BLaER1 treated with 17β-estradiol and CSF1 and Interleukin-3, amounts not matched to agents 10 nM and 100 nM (cell line): ENCODE measurements around the gene SYF2.

ENCODE experiments used
- H3K27ac ChIP-seq, 11 experiments: shearing (Covaris generic); formaldehyde crosslinking; 2 replicates each; pipeline ENCODE4 v1.8.1; 2022
- H3K27me3 ChIP-seq, 11 experiments: shearing (Covaris generic); formaldehyde crosslinking; 2 replicates each; pipeline ENCODE4 v1.8.1; 2022
- H3K36me3 ChIP-seq, 11 experiments: shearing (Covaris generic); formaldehyde crosslinking; 2 replicates each; pipeline ENCODE4 v1.8.1; 2022
- H3K4me1 ChIP-seq, 10 experiments: shearing (Covaris generic); formaldehyde crosslinking; 2 replicates each; pipeline ENCODE4 v1.8.1; 2022
- H3K4me2 ChIP-seq, 11 experiments: shearing (Covaris generic); formaldehyde crosslinking; 2 replicates each; pipeline ENCODE4 v1.8.1; 2022
- H3K4me3 ChIP-seq, 10 experiments: shearing (Covaris generic); formaldehyde crosslinking; 2 replicates each; pipeline ENCODE4 v1.8.1; 2022
- H3K9ac ChIP-seq, 11 experiments: shearing (Covaris generic); formaldehyde crosslinking; 2 replicates each; pipeline ENCODE4 v1.8.1; 2022
- H3K9me3 ChIP-seq, 11 experiments: shearing (Covaris generic); formaldehyde crosslinking; replicated peaks in 1 of 11; 2 replicates each; pipeline ENCODE4 v1.8.1; 2022
- H4K20me1 ChIP-seq, 11 experiments: shearing (Covaris generic); formaldehyde crosslinking; 2 replicates each; pipeline ENCODE4 v1.8.1; 2022
- Cebpa-rat ChIP-seq, 11 experiments: shearing (Covaris generic); IDR thresholded peaks; 2 replicates each; pipeline ENCODE4 v1.8.1; 2022

Gene SYF2

DNA sequence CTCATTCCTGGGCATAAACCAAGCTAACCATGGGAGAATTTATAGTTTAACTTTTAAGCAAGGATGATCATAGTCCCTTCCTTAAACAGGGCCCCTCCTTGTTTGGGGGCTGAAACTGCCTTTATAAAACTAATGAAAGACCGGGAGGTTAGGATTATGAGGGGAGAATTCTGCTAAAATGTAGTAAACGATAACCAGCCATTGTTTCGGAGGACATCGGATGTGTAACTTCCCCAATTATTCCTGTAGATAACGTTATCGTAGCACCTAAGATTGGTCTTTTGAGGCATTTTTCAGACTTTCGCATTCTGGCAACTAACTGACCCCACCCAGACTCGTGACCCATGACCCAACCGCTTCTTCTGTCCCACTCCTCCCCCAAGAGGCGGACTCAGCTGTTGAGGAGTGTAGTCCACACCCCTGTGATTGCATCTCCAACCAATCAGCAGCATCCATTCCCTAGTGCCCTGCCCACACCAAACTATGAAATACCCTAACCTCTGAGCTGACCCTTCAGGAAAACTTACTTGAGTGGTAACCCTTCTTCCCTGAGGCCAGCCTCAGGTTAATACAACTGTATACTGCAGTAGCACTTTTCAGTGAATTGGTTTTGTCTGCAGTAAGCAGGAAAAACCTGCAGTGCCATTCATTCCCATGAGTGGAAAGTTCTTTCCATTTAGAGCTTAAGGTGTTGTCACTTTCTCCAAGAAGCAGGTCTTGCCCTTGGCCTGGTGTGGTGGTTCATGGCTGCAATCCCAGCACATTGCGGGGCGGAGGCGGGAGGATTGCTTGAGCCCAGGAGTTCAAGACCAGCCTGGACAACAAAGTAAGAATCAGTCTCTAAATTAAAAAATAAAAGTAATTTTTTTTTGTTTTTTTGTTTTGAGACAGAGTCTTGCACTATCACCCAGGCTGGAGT is 823 bp upstream of the SYF2 start:
- Histone ChIP-seq H3K4me2 (peak overlapping the region; percentile 82 to 97 (median 88)), H3K27ac (peak overlapping the region; percentile 88 to 98 (median 95)), H3K4me1 (peaks cover 55 to 72% (median 64%) of the 10 kb centered on the region in 10 experiments), H3K4me3 (peak overlapping the region; percentile 80 to 99 (median 88)), H3K27me3 (no peaks in the 10 kb centered on the region), H4K20me1 (peaks cover 0 to 21% (median 0%) of the 10 kb centered on the region in 11 experiments; a peak in 6 of 22 replicates), H3K9me3 (no peaks in the 10 kb centered on the region), H3K36me3 (peaks cover 29 to 38% (median 33%) of the 10 kb centered on the region in 11 experiments), H3K9ac (peak overlapping the region; percentile 83 to 95 (median 90))
- no peak for TF ChIP-seq Cebpa-rat (IDR thresholded peaks at IDR 0.05)

GRCh38 chr1:25223471-25223870 is 8.8 kb downstream of the SYF2 start:
- peaks cover 86 to 97% (median 94%) of the 10 kb centered on the region in 11 experiments for H3K36me3 ChIP-seq
- no peak for TF ChIP-seq Cebpa-rat (IDR thresholded peaks at IDR 0.05)
- peaks cover 0 to 9% (median 6%) of the 10 kb centered on the region in 10 experiments; a peak in 6 of 20 replicates for H3K4me1 ChIP-seq
- H3K4me3 ChIP-seq = no peak overlapping the region
- H3K9ac ChIP-seq = no peak overlapping the region
- H4K20me1 ChIP-seq = peaks cover 0 to 43% (median 4%) of the 10 kb centered on the region in 11 experiments; a peak in 7 of 22 replicates
- no peak overlapping the region for H3K4me2 ChIP-seq
- H3K9me3 ChIP-seq = no peaks in the 10 kb centered on the region
- H3K27me3 ChIP-seq = no peaks in the 10 kb centered on the region
- H3K27ac ChIP-seq = no peak overlapping the region

DNA sequence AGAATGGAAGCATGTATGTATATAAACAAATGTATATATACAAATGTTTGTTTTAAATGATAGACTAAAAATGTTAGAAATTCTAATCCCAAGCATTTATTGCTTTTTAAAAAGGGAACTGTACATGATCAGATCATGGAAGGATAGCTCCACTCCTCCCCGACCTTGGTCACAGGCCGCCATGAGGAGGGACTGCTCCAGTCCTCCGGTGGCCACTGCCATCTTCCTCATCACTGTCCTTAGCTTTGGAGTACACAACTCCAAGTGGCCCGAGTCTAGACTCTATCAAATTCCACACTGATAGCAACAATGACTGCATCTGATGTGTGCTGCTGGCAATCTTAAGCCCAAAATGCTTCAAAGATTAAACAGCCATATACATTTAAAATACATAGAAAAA is 9.7 kb downstream of the SYF2 start:
- H3K36me3 ChIP-seq = peaks cover 78 to 90% (median 85%) of the 10 kb centered on the region in 11 experiments
- H3K4me3 ChIP-seq = no peak overlapping the region
- no peaks in the 10 kb centered on the region for H3K9me3 ChIP-seq
- no peak overlapping the region for H3K9ac ChIP-seq
- H4K20me1 ChIP-seq = peaks cover 0 to 34% (median 3%) of the 10 kb centered on the region in 11 experiments; a peak in 6 of 22 replicates
- H3K27ac ChIP-seq = no peak overlapping the region
- H3K4me2 ChIP-seq = no peak overlapping the region
- TF ChIP-seq Cebpa-rat (IDR thresholded peaks at IDR 0.05) = no peak
- H3K27me3 ChIP-seq = no peaks in the 10 kb centered on the region
- peaks cover 0 to 9% (median 3%) of the 10 kb centered on the region in 10 experiments; a peak in 5 of 20 replicates for H3K4me1 ChIP-seq

- Histone ChIP-seq H3K4me2 (no peak overlapping the region), H4K20me1 (peaks cover 0 to 20% (median 3%) of the 10 kb centered on the region in 11 experiments; a peak in 6 of 22 replicates), H3K27me3 (no peaks in the 10 kb centered on the region), H3K36me3 (peaks cover 59 to 72% (median 66%) of the 10 kb centered on the region in 11 experiments), H3K9ac (no peak overlapping the region), H3K27ac (no peak overlapping the region), H3K4me1 (peaks cover 6 to 27% (median 19%) of the 10 kb centered on the region in 10 experiments; a peak in 19 of 20 replicates), H3K4me3 (no peak overlapping the region), H3K9me3 (no peaks in the 10 kb centered on the region)
- TF ChIP-seq Cebpa-rat (IDR thresholded peaks at IDR 0.05) = no peak
Measured at GRCh38 chr1:25220666-25221065, 11.6 kb downstream of the SYF2 start.

DNA sequence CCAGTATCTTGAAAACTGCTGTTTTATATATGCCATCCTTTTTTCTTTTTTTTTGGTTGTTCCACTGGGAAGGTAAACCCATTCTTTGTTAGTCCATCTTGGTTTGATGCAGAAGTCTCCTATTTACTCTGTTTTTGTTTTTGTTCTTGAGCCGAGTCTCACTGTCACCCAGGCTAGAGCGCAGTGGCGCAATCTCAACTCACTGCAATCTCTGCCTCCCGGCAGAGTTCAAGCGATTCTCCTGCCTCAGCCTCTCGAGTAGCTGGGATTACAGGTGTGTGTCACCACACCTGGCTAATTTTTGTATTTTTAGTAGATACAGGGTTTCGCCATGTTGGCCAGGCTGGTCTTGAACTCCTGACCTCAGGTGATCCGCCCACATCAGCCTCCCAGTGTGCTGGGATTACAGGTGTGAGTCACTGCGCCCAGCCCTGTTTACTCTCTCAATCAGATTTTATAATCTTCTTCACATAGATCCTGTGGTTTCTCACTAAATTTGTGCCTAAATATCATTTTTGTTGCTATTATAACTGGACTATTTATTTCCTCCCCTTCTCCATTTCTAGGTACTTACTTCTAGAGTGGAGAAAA is 12.5 kb downstream of the SYF2 start:
- Histone ChIP-seq H3K36me3 (peaks cover 51 to 63% (median 57%) of the 10 kb centered on the region in 11 experiments), H3K4me1 (peaks cover 6 to 29% (median 22%) of the 10 kb centered on the region in 10 experiments; a peak in 19 of 20 replicates), H3K4me3 (no peak overlapping the region), H3K9me3 (no peaks in the 10 kb centered on the region), H3K4me2 (no peak overlapping the region), H3K9ac (no peak overlapping the region), H3K27ac (no peak overlapping the region), H3K27me3 (no peaks in the 10 kb centered on the region), H4K20me1 (peaks cover 0 to 16% (median 3%) of the 10 kb centered on the region in 11 experiments; a peak in 5 of 22 replicates)
- no peak for TF ChIP-seq Cebpa-rat (IDR thresholded peaks at IDR 0.05)

DNA sequence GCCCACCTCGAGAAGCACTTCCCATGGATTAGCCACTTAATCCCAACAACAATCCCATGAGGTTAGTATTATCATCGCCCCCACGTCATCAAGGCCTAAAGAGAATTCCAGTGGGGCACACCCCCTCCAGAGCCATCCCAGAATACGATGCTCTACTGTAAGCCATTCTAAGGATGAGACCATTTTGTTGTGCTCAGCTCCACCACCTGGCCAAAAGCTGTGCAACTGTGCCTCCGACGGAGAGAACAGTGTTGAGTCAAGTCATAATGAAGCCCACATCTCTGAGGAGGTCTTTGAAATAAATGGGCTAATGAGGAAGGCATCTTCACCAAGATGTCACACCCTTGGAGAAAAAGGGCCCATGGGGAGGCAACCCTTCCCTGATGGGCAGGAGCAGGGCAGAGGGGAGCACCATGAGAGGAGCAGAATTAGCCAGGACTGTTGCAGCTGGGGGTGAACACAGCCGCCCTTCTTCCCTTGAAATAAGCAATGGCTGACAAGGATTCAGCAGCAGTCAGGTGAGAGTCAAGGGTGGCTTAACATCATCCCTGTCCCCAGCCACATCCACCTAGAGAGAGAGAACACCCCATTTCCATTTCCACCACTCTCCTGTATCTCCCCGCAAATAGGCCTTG is 14.6 kb downstream of the SYF2 start:
- Histone ChIP-seq H3K27me3 (no peaks in the 10 kb centered on the region), H3K27ac (no peak overlapping the region), H3K4me1 (peaks cover 6 to 22% (median 18%) of the 10 kb centered on the region in 10 experiments; a peak in 19 of 20 replicates), H3K36me3 (peaks cover 31 to 42% (median 36%) of the 10 kb centered on the region in 11 experiments), H3K9ac (no peak overlapping the region), H3K4me2 (no peak overlapping the region; a peak in 3 of 22 replicates), H4K20me1 (peaks cover 0 to 2% (median 0%) of the 10 kb centered on the region in 11 experiments; a peak in 2 of 22 replicates), H3K9me3 (no peaks in the 10 kb centered on the region), H3K4me3 (no peak overlapping the region)
- TF ChIP-seq Cebpa-rat (IDR thresholded peaks at IDR 0.05) = no peak

- no peak overlapping the region for H3K27ac ChIP-seq
- no peak overlapping the region for H3K4me3 ChIP-seq
- peaks cover 24 to 35% (median 29%) of the 10 kb centered on the region in 11 experiments for H3K36me3 ChIP-seq
- no peak for TF ChIP-seq Cebpa-rat (IDR thresholded peaks at IDR 0.05)
- H4K20me1 ChIP-seq = no peaks in the 10 kb centered on the region; a peak in 1 of 22 replicates
- H3K27me3 ChIP-seq = no peaks in the 10 kb centered on the region
- H3K4me2 ChIP-seq = peak overlapping the region in 5 of 11 experiments; percentile 4 to 36 (median 30); a peak in 8 of 22 replicates
- no peak overlapping the region for H3K9ac ChIP-seq
- H3K9me3 ChIP-seq = no peaks in the 10 kb centered on the region
- peaks cover 6 to 22% (median 18%) of the 10 kb centered on the region in 10 experiments; a peak in 19 of 20 replicates for H3K4me1 ChIP-seq
Measured at GRCh38 chr1:25217015-25217414, 15.3 kb downstream of the SYF2 start.

DNA sequence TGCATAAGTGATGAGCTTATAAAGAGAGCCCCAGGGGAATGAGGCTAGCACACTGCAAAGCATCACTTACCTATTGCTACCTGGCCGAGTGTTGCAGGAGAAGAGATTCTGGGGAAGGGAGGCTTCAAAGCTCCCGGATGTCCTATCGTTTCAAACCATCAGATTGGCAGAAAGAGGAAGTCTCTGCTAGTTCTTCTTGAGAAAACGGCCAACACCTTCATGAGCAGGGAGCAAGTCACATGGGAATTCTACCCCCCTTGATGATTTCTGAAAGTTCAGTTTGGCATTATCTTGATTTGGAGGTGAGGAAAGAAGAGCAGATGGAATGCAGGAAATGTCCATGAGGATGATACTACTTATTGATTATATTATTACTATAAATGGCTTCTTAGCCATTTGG is 16.2 kb downstream of the SYF2 start:
- Histone ChIP-seq H3K36me3 (peaks cover 16 to 26% (median 20%) of the 10 kb centered on the region in 11 experiments), H3K4me3 (no peak overlapping the region), H3K9ac (no peak overlapping the region), H3K9me3 (no peaks in the 10 kb centered on the region), H3K4me2 (peak overlapping the region in 8 of 11 experiments; percentile 11 to 56 (median 32); a peak in 14 of 22 replicates), H3K4me1 (peaks cover 6 to 22% (median 18%) of the 10 kb centered on the region in 10 experiments; a peak in 19 of 20 replicates), H4K20me1 (no peaks in the 10 kb centered on the region; a peak in 1 of 22 replicates), H3K27ac (no peak overlapping the region), H3K27me3 (no peaks in the 10 kb centered on the region)
- TF ChIP-seq Cebpa-rat (IDR thresholded peaks at IDR 0.05) = no peak
